GM12878 (cell line): Measurements from ENCODE around the gene ADAMTS2.

Experiments
- CEBPB ChIP-seq, 2 experiments: fragments of 150-350 bp in 1 of 2; IDR thresholded peaks; 2 replicates each; pipeline ENCODE4 v1.6.1; 2012 to 2014; ENCODE audit warnings: low read depth in 2 of 2, low read length in 2 of 2, borderline replicate concordance in 1 of 2, inconsistent platforms in 1 of 2
- EGR1 ChIP-seq, 2 experiments: IDR thresholded peaks; 1 replicate in 1 of 2; 2 replicates in 1 of 2; pipeline ENCODE4 v1.6.1; 2011 to 2012; ENCODE audit warnings: low read depth in 2 of 2, low read length in 2 of 2, borderline replicate concordance in 1 of 2, mild to moderate bottlenecking in 1 of 2, moderate library complexity in 1 of 2
- REST ChIP-seq: IDR thresholded peaks from 2 replicates; pipeline ENCODE4 v1.6.1; 2012; ENCODE audit warnings: mild to moderate bottlenecking, low read depth, low read length
- STAT1 ChIP-seq: fragments of 450-650 bp; conservative IDR thresholded peaks from 2 replicates; pipeline ENCODE4 v1.6.1; 2014; ENCODE audit warnings: antibody characterized with exemption, mild to moderate bottlenecking
- ZZZ3 ChIP-seq: IDR thresholded peaks from 2 replicates; pipeline ENCODE4 v1.6.1; 2011; ENCODE audit warnings: low read depth; ENCODE audit not compliant: control insufficient read depth, insufficient read length
- TF ChIP-seq, protein P1 (sequence below), 3 experiments: IDR thresholded peaks in 2 of 3; conservative IDR thresholded peaks in 1 of 3; 2 replicates each; pipeline ENCODE4 v1.5.1; 2011; ENCODE audit warnings: low read depth in 3 of 3, low read length in 3 of 3, mild to moderate bottlenecking in 3 of 3, control low read depth in 2 of 3, moderate library complexity in 2 of 3, inconsistent platforms in 1 of 3, mixed read lengths in 1 of 3; ENCODE audit not compliant: control insufficient read depth in 2 of 3, insufficient read depth in 1 of 3; ENCODE audit errors: extremely low read depth in 1 of 3

GRCh38 chr5:179370490-179371120 is 25.3 kb upstream of the ADAMTS2 start:
- TF ChIP-seq REST (no peak), CEBPB (IDR thresholded peaks at IDR 0.05; ENCODE audit: borderline replicate concordance in 1 of 2, low read depth in 2 of 2, low read length in 2 of 2) (no peak), STAT1 (no peak), EGR1 (IDR thresholded peaks at IDR 0.05; ENCODE audit: borderline replicate concordance in 1 of 2, low read depth in 2 of 2, low read length in 2 of 2) (no peak), ZZZ3 (no peak)
- TF ChIP-seq, protein P1, sequence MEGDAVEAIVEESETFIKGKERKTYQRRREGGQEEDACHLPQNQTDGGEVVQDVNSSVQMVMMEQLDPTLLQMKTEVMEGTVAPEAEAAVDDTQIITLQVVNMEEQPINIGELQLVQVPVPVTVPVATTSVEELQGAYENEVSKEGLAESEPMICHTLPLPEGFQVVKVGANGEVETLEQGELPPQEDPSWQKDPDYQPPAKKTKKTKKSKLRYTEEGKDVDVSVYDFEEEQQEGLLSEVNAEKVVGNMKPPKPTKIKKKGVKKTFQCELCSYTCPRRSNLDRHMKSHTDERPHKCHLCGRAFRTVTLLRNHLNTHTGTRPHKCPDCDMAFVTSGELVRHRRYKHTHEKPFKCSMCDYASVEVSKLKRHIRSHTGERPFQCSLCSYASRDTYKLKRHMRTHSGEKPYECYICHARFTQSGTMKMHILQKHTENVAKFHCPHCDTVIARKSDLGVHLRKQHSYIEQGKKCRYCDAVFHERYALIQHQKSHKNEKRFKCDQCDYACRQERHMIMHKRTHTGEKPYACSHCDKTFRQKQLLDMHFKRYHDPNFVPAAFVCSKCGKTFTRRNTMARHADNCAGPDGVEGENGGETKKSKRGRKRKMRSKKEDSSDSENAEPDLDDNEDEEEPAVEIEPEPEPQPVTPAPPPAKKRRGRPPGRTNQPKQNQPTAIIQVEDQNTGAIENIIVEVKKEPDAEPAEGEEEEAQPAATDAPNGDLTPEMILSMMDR (IDR thresholded peaks at IDR 0.05 in 2 of 3, conservative IDR thresholded peaks at IDR 0.05 in 1 of 3; ENCODE audit: control insufficient read depth in 2 of 3, extremely low read depth in 1 of 3, insufficient read depth in 1 of 3, low read depth in 3 of 3, low read length in 3 of 3), result no peak
